ENCODE measurements around the gene SF1. TPM values are rescaled to one million over a fixed set of nuclear protein-coding genes. Genes with fewer than 3 reads are reported as not detected.

The SF1 gene
- total and polyA plus RNA-seq, 9 of the 15 experiments (the other 6 are each of a cell fraction or from before 2014, with no cell fraction given) = 13.1 to 334 (median 111) TPM

DNA sequence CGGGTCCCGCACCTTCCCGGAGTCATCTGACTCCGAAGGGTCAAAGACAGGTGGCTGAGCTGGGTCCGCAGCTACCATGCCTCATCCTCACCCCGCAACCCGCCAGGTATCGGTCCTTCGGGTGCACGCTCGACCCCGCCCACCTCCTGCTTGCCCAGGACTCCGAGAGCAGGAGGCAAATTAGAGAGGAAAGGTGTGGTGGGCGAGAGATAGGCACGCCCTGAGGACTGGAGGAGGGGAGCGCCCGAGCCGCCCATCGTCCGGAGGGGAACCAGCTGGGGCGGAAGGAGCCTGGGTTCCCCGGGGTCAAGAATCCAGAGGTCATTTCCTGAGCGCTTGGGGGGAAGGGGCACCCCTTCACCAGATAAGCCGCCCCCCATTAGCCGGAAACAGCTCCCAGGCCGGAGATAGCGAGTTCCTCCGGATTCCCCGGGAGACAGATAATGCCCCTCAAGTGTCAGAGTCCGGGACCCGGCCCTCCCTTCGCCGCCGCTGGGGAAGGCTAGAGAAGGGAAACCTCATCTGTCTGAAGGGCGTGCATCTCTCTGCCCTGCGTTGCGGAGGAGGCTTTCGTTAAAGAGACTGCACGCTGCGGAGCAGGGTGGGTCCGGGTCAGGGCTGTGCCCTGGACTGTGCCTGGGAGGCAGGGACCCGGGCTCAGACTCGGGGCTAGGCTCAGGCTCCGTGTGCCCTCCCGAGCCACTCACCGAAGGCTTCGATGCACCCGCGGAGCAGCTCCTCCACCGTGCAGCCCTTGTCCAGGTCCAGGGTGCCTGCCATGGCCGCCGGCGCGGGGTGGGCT is 36.1 kb downstream of the SF1 start (continued):
- TF ChIP-seq FOXP1 (CRISPR knock-in tag; IDR thresholded peaks at IDR 0.05) (no peak), ZSCAN29 (IDR thresholded peaks at IDR 0.05) (no peak), MCM2 (IDR thresholded peaks at IDR 0.05; ENCODE audit: low read depth) (no peak), MAFK (IDR thresholded peaks at IDR 0.05; ENCODE audit: low read length) (no peak), EZH2 (IDR thresholded peaks at IDR 0.05; ENCODE audit: borderline replicate concordance, low read depth, low read length) (no peak), ZNF444 (CRISPR knock-in tag; IDR thresholded peaks at IDR 0.05) (no peak), ZFPM2 (CRISPR knock-in tag; IDR thresholded peaks at IDR 0.05) (no peak), HNRNPK (IDR thresholded peaks at IDR 0.05; ENCODE audit: low read depth, low read length, poor library complexity, severe bottlenecking) (no peak), CEBPB (tag; IDR thresholded peaks at IDR 0.05) (no peak), HDAC3 (IDR thresholded peaks at IDR 0.05; ENCODE audit: borderline replicate concordance, partially characterized antibody) (no peak)
- TF ChIP-seq, protein P1, sequence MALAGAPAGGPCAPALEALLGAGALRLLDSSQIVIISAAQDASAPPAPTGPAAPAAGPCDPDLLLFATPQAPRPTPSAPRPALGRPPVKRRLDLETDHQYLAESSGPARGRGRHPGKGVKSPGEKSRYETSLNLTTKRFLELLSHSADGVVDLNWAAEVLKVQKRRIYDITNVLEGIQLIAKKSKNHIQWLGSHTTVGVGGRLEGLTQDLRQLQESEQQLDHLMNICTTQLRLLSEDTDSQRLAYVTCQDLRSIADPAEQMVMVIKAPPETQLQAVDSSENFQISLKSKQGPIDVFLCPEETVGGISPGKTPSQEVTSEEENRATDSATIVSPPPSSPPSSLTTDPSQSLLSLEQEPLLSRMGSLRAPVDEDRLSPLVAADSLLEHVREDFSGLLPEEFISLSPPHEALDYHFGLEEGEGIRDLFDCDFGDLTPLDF (CRISPR knock-in tag; IDR thresholded peaks at IDR 0.05) = no peak
- TF ChIP-seq, protein P2, sequence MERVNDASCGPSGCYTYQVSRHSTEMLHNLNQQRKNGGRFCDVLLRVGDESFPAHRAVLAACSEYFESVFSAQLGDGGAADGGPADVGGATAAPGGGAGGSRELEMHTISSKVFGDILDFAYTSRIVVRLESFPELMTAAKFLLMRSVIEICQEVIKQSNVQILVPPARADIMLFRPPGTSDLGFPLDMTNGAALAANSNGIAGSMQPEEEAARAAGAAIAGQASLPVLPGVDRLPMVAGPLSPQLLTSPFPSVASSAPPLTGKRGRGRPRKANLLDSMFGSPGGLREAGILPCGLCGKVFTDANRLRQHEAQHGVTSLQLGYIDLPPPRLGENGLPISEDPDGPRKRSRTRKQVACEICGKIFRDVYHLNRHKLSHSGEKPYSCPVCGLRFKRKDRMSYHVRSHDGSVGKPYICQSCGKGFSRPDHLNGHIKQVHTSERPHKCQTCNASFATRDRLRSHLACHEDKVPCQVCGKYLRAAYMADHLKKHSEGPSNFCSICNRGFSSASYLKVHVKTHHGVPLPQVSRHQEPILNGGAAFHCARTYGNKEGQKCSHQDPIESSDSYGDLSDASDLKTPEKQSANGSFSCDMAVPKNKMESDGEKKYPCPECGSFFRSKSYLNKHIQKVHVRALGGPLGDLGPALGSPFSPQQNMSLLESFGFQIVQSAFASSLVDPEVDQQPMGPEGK (CRISPR knock-in tag; IDR thresholded peaks at IDR 0.05; ENCODE audit: borderline replicate concordance) = no peak
- TF ChIP-seq, protein P3, sequence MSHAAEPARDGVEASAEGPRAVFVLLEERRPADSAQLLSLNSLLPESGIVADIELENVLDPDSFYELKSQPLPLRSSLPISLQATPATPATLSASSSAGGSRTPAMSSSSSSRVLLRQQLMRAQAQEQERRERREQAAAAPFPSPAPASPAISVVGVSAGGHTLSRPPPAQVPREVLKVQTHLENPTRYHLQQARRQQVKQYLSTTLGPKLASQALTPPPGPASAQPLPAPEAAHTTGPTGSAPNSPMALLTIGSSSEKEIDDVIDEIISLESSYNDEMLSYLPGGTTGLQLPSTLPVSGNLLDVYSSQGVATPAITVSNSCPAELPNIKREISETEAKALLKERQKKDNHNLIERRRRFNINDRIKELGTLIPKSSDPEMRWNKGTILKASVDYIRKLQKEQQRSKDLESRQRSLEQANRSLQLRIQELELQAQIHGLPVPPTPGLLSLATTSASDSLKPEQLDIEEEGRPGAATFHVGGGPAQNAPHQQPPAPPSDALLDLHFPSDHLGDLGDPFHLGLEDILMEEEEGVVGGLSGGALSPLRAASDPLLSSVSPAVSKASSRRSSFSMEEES (CRISPR knock-in tag; IDR thresholded peaks at IDR 0.05) = no peak
- TF ChIP-seq, protein P4, sequence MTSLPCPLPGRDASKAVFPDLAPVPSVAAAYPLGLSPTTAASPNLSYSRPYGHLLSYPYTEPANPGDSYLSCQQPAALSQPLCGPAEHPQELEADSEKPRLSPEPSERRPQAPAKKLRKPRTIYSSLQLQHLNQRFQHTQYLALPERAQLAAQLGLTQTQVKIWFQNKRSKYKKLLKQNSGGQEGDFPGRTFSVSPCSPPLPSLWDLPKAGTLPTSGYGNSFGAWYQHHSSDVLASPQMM (CRISPR knock-in tag; IDR thresholded peaks at IDR 0.05) = no peak
- TF ChIP-seq, protein P5, sequence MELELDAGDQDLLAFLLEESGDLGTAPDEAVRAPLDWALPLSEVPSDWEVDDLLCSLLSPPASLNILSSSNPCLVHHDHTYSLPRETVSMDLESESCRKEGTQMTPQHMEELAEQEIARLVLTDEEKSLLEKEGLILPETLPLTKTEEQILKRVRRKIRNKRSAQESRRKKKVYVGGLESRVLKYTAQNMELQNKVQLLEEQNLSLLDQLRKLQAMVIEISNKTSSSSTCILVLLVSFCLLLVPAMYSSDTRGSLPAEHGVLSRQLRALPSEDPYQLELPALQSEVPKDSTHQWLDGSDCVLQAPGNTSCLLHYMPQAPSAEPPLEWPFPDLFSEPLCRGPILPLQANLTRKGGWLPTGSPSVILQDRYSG (tag; conservative IDR thresholded peaks at IDR 0.05; ENCODE audit: low read depth) = no peak
- TF ChIP-seq, protein P6, sequence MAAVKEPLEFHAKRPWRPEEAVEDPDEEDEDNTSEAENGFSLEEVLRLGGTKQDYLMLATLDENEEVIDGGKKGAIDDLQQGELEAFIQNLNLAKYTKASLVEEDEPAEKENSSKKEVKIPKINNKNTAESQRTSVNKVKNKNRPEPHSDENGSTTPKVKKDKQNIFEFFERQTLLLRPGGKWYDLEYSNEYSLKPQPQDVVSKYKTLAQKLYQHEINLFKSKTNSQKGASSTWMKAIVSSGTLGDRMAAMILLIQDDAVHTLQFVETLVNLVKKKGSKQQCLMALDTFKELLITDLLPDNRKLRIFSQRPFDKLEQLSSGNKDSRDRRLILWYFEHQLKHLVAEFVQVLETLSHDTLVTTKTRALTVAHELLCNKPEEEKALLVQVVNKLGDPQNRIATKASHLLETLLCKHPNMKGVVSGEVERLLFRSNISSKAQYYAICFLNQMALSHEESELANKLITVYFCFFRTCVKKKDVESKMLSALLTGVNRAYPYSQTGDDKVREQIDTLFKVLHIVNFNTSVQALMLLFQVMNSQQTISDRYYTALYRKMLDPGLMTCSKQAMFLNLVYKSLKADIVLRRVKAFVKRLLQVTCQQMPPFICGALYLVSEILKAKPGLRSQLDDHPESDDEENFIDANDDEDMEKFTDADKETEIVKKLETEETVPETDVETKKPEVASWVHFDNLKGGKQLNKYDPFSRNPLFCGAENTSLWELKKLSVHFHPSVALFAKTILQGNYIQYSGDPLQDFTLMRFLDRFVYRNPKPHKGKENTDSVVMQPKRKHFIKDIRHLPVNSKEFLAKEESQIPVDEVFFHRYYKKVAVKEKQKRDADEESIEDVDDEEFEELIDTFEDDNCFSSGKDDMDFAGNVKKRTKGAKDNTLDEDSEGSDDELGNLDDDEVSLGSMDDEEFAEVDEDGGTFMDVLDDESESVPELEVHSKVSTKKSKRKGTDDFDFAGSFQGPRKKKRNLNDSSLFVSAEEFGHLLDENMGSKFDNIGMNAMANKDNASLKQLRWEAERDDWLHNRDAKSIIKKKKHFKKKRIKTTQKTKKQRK (IDR thresholded peaks at IDR 0.05; ENCODE audit: borderline replicate concordance, low read depth, low read length) = no peak

Measured in K562 (cell line).